GM21576 (cell line): ENCODE data around the gene GAS7.
"Not testable (repeated sequence)": the region's sequence is repeated elsewhere in the genome, so short reads cannot be mapped to it uniquely, and the experiment has no call there.

Source experiments
- ATAC-seq: cut with Tn5 transposase; IDR thresholded peaks from one replicate; pipeline ENCODE4 v1.9.1; 2021; ENCODE audit warnings: mild to moderate bottlenecking, moderate library complexity; ENCODE audit not compliant: unreplicated experiment

Gene GAS7

GRCh38 chr17:10077561-10078299, 120.7 kb downstream of the GAS7 start:
- ATAC-seq, result no peak

- no peak for ATAC-seq
Measured at GRCh38 chr17:10075919-10076318, 122.5 kb downstream of the GAS7 start.

GRCh38 chr17:10073941-10074340, 124.5 kb downstream of the GAS7 start:
- ATAC-seq, result no peak

- ATAC-seq, result no peak
Measured at GRCh38 chr17:10072556-10073425, 125.6 kb downstream of the GAS7 start.

GRCh38 chr17:10072086-10072485, 126.3 kb downstream of the GAS7 start:
- ATAC-seq, result no peak

- ATAC-seq, result no peak
Measured at GRCh38 chr17:10071141-10071540, 127.3 kb downstream of the GAS7 start.

- no peak for ATAC-seq
Measured at GRCh38 chr17:10070690-10071089, 127.7 kb downstream of the GAS7 start.

- no peak for ATAC-seq
Measured at GRCh38 chr17:10069301-10069700, 129.1 kb downstream of the GAS7 start.

GRCh38 chr17:10067446-10068143, 130.8 kb downstream of the GAS7 start:
- ATAC-seq, result no peak

GRCh38 chr17:10064536-10064935, 133.9 kb downstream of the GAS7 start:
- ATAC-seq, result no peak

- ATAC-seq, result no peak
Measured at GRCh38 chr17:10063730-10064241, 134.6 kb downstream of the GAS7 start.

GRCh38 chr17:10062691-10063385, 135.6 kb downstream of the GAS7 start:
- no peak for ATAC-seq

- no peak for ATAC-seq
Measured at GRCh38 chr17:10061111-10061845, 137.1 kb downstream of the GAS7 start.

GRCh38 chr17:10060526-10060925, 137.9 kb downstream of the GAS7 start:
- ATAC-seq, result no peak

GRCh38 chr17:10059684-10060211, 138.7 kb downstream of the GAS7 start:
- ATAC-seq, result peak; percentile 71

- ATAC-seq, result no peak
Measured at GRCh38 chr17:10058921-10059683, 139.3 kb downstream of the GAS7 start.

- ATAC-seq, result not testable (repeated sequence)
Measured at GRCh38 chr17:10057466-10057865, 140.9 kb downstream of the GAS7 start.

- ATAC-seq, result no peak
Measured at GRCh38 chr17:10055262-10055975, 143.0 kb downstream of the GAS7 start.
